NB4 (cell line): ENCODE results near the gene NRTN.

Experiments
- DNase-seq: peaks from one replicate; pipeline ENCODE4 v3.0.0; 2010; ENCODE audit warnings: low read depth
- H3K4me3 ChIP-seq: one replicate; pipeline ENCODE4 v1.5.1; 2011; ENCODE audit warnings: mild to moderate bottlenecking, low read depth, low read length, moderate library complexity
- CTCF ChIP-seq: IDR thresholded peaks from one replicate; pipeline ENCODE4 v1.5.1; 2012; ENCODE audit warnings: low read depth, low read length
- MAX ChIP-seq: IDR thresholded peaks from 2 replicates; pipeline ENCODE4 v1.6.1; 2011; ENCODE audit warnings: low read depth, low read length
- MYC ChIP-seq: IDR thresholded peaks from 2 replicates; pipeline ENCODE4 v1.6.1; 2011; ENCODE audit warnings: low read depth, low read length
- POLR2A ChIP-seq: IDR thresholded peaks from 2 replicates; pipeline ENCODE4 v1.6.1; 2011; ENCODE audit warnings: mild to moderate bottlenecking; ENCODE audit not compliant: insufficient read length; ENCODE audit errors: extremely low read depth

The NRTN gene

GRCh38 chr19:5782945-5783919, 21.6 kb upstream of the NRTN start:
- TF ChIP-seq CTCF = no peak
- no peak for TF ChIP-seq MAX
- TF ChIP-seq MYC = no peak
- no peak for TF ChIP-seq POLR2A
- H3K4me3 ChIP-seq = no peak overlapping the region
- no peak for DNase-seq

DNA sequence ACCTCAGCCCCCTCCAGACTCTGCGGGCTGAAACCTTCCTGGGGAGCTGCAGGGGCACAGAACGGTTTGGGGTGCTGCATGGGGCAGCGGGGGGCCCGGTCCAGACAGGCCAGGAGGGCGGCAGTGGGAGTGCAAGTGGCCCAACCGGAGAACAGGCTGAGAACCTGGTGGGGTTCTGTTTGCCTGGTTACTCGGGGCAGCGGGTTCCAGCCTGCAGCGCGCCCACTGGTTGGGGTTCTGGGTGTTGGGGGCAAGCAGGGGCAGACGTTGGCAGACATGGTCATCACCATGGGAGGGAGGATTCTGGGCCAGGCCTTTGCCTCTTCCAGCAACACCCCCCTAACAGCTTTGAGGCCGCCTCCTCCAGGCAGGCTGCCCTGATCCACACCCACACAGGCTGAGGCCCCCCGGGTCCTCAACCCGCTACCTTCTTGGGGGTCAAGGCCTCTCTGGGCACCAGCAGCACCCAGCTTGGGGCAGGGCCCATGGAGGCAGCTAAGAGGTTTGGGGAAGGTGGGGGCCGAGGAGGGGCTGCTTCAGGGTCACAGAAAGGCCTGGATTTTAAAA, 20.2 kb upstream of the NRTN start, which contains the start of gene PRR22:
TSS of gene PRR22 (minus strand) at position 166 of the 567 bp plus-strand sequence. CDS start at position 80, 86 bp downstream.
- no peak for DNase-seq
- TF ChIP-seq MYC = no peak
- no peak within 1 kb of the TSS for H3K4me3 ChIP-seq

DNA sequence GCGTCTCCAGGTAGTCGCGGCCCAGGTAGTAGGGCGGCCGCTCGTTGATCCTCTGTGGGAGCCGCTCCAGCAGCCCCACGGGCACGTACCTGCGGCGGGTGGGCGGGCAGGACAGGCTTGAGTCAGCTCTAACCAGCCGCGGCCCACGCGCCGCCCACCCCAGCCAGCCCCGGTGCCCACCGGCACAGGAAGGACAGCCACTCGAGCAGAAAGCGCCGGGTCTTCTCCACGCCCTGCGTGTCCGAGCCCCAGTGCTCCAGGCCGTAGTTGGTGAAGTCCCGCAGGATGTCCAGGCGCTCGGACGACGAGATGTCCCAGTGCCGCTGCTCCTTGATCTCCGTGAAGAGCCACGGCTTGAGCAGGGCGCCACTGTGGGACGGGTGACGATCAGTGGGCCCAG, 19.4 kb upstream of the NRTN start:
- H3K4me3 ChIP-seq = no peak overlapping the region
- TF ChIP-seq POLR2A (no peak), MYC (no peak), CTCF (no peak), MAX (no peak)
- no peak for DNase-seq

GRCh38 chr19:5786593-5787408, 18.1 kb upstream of the NRTN start:
- TF ChIP-seq MAX = no peak
- no peak for TF ChIP-seq MYC
- no peak for TF ChIP-seq POLR2A
- TF ChIP-seq CTCF = no peak

GRCh38 chr19:5787409-5788182, 17.3 kb upstream of the NRTN start:
- no peak overlapping the region for H3K4me3 ChIP-seq
- no peak for TF ChIP-seq CTCF
- TF ChIP-seq MYC = no peak
- TF ChIP-seq POLR2A = no peak
- no peak for TF ChIP-seq MAX
- no peak for DNase-seq

More at GRCh38 chr19:5786593-5787408, 18.1 kb upstream of the NRTN start:
- no peak for DNase-seq
- no peak overlapping the region for H3K4me3 ChIP-seq
